A673 (cell line): ENCODE measurements around the gene ADAMTS8. TPM values are rescaled to one million over a fixed set of nuclear protein-coding genes. Genes with fewer than 3 reads are reported as not detected.

Source experiments
- BruUV-seq: library from RNA; stranded (reverse); fragments of 400-500 nt; replicated peaks from 2 replicates; lab custom pipeline; 2021; lab: Mats Ljungman, UMichigan
- CTCF ChIA-PET: fragments of 300-600 bp; sonication (Branson Sonifier 250); formaldehyde crosslinking; loops from one replicate; lab custom pipeline; 2022; ENCODE audit warnings: antibody characterized with exemption; lab: Charles Lee
- POLR2A ChIA-PET: fragments of 300-600 bp; sonication (Branson Sonifier 250); formaldehyde crosslinking; loops from one replicate; lab custom pipeline; 2022; ENCODE audit warnings: antibody characterized with exemption; ENCODE audit not compliant: low non-redundant PET; lab: Charles Lee
- DNase-seq: peaks from one replicate; pipeline ENCODE4 v3.0.0-alpha.2; 2015; ENCODE audit warnings: low spot score
- H3K27ac ChIP-seq: fragments of 200-600 bp; sonication (generic); 2 replicates; pipeline ENCODE4 v1.5.1; 2016; ENCODE audit warnings: mixed run types, low read depth, mild to moderate bottlenecking, mixed read lengths, antibody characterized with exemption, low read length; ENCODE audit not compliant: poor library complexity, severe bottlenecking
- H3K27me3 ChIP-seq: fragments of 200-600 bp; sonication (generic); replicated peaks from 2 replicates; pipeline ENCODE4 v1.6.1; 2017; ENCODE audit warnings: mixed run types, low read depth, mild to moderate bottlenecking, mixed read lengths, antibody characterized with exemption, low read length; ENCODE audit not compliant: insufficient read depth, poor library complexity
- H3K36me3 ChIP-seq: fragments of 200-600 bp; sonication (generic); 2 replicates; pipeline ENCODE4 v1.6.1; 2016; ENCODE audit warnings: mixed run types, mild to moderate bottlenecking, mixed read lengths, antibody characterized with exemption, low read length; ENCODE audit not compliant: insufficient read depth, poor library complexity, severe bottlenecking
- H3K4me1 ChIP-seq: fragments of 200-600 bp; sonication (generic); 2 replicates; pipeline ENCODE4 v1.6.1; 2017; ENCODE audit warnings: mixed run types, mild to moderate bottlenecking, mixed read lengths, antibody characterized with exemption, low read length; ENCODE audit not compliant: insufficient read depth, poor library complexity, severe bottlenecking
- H3K4me3 ChIP-seq: fragments of 200-600 bp; sonication (generic); 2 replicates; pipeline ENCODE4 v1.5.1; 2016; ENCODE audit warnings: low read depth, mixed run types, mild to moderate bottlenecking, mixed read lengths, low read length; ENCODE audit not compliant: poor library complexity, severe bottlenecking
- H3K9me3 ChIP-seq: fragments of 200-600 bp; sonication (generic); 2 replicates; pipeline ENCODE4 v1.6.1; 2016; ENCODE audit warnings: mixed run types, low read depth, mild to moderate bottlenecking, mixed read lengths, antibody characterized with exemption, low read length; ENCODE audit not compliant: poor library complexity, severe bottlenecking
- CTCF ChIP-seq: fragments of 300-800, 200-600 bp; sonication (generic); conservative IDR thresholded peaks from 2 replicates; pipeline ENCODE4 v1.5.1; 2017; ENCODE audit warnings: low read depth, mild to moderate bottlenecking, antibody characterized with exemption, low read length, moderate library complexity, mixed read lengths
- EZH2 ChIP-seq: fragments of 200-600 bp; sonication (generic); IDR thresholded peaks from 2 replicates; pipeline ENCODE4 v1.6.1; 2017; ENCODE audit warnings: borderline replicate concordance, low read depth, mild to moderate bottlenecking, mixed read lengths, antibody characterized with exemption, low read length; ENCODE audit not compliant: poor library complexity, severe bottlenecking
- intact Hi-C: fragments of 100-400 bp; cut with micrococcal nuclease; formaldehyde crosslinking; loops from one replicate; pipeline ENCODE4 v1.10.0; 2022; ENCODE audit not compliant: unreplicated experiment
- total RNA-seq: library from RNA; stranded (reverse); gene quantifications from 2 replicates; pipeline ENCODE4 v1.2.3, GENCODE V29; 2021

ADAMTS8 gene
- total RNA-seq, 1 experiment from 2014 or later, result not detected

GRCh38 chr11:130456286-130456685, 27.9 kb upstream of the ADAMTS8 start:
- no peak for TF ChIP-seq CTCF
- TF ChIP-seq EZH2, result no peak
- CTCF ChIA-PET, result no interaction called here
- H3K27ac ChIP-seq, result no peak overlapping the region
- POLR2A ChIA-PET, result no interaction called here
- H3K4me1 ChIP-seq, result no peaks in the 10 kb centered on the region
- BruUV-seq, result no TSS peak
- no peaks in the 10 kb centered on the region for H3K36me3 ChIP-seq
- intact Hi-C loops, result no loop called here
- H3K9me3 ChIP-seq, result no peaks in the 10 kb centered on the region
- H3K27me3 ChIP-seq, result no peaks in the 10 kb centered on the region
- H3K4me3 ChIP-seq, result no peak overlapping the region
- no peak for DNase-seq

GRCh38 chr11:130455483-130456127, 27.2 kb upstream of the ADAMTS8 start:
- Histone ChIP-seq H3K36me3 (no peaks in the 10 kb centered on the region), H3K27ac (no peak overlapping the region), H3K4me3 (no peak overlapping the region), H3K27me3 (peaks cover 3% of the 10 kb centered on the region), H3K9me3 (no peaks in the 10 kb centered on the region), H3K4me1 (no peaks in the 10 kb centered on the region)
- TF ChIP-seq CTCF (no peak), EZH2 (no peak)
- ChIA-PET CTCF (no interaction called here), POLR2A (no interaction called here)
- no TSS peak for BruUV-seq
- intact Hi-C loops, result no loop called here
- no peak for DNase-seq

DNA sequence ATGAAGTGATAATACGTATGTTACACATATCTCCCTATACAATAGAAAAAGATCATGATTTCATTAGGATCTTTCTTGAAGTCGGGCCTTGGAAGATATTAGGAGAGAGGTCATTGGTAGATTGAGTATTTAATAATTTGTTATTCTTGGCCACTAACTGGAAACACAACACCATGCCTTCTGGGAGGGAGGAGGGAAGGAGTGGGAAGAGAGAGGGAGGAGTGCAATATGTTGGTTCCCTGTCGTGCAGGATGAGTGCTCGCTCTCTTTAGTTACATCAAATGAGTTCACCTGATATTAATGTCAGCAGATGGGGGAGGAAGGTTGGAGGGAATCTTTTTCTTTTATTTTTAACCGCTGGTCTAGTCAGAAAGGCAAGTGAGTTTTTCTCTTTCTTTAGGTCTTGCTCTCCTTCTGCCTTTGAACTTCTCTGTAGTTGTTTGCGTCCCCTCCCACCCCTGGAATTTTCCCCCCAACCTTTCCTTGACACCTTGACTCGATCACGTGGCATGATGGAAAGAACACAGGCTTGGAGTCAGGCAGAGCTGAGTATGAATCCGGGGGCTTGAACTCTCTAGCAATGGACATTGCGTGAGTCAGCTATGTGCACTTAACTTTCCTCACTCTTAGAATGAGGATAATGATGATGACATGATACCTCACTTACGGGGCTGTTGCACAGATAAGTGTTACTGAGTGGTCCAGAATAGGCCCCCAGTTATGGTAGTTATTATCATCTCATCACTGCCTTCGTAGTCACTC, 26.3 kb upstream of the ADAMTS8 start:
- intact Hi-C loops, result no loop called here
- no peak for DNase-seq

More for the DNA sequence above, 26.3 kb upstream of the ADAMTS8 start:
- no peaks in the 10 kb centered on the region for H3K4me1 ChIP-seq
- no peaks in the 10 kb centered on the region for H3K9me3 ChIP-seq
- ChIA-PET POLR2A (no interaction called here), CTCF (no interaction called here)
- no peak overlapping the region for H3K4me3 ChIP-seq
- TF ChIP-seq CTCF (no peak), EZH2 (no peak)
- no TSS peak for BruUV-seq
- no peaks in the 10 kb centered on the region for H3K36me3 ChIP-seq
- H3K27ac ChIP-seq, result no peak overlapping the region
- peaks cover 12% of the 10 kb centered on the region for H3K27me3 ChIP-seq
